GM12878 (cell line): ENCODE measurements around the gene ANKRD24. TPM values are rescaled to one million over a fixed set of nuclear protein-coding genes. Genes with fewer than 3 reads are reported as not detected.
"Not testable (repeated sequence)": the region's sequence is repeated elsewhere in the genome, so short reads cannot be mapped to it uniquely, and the experiment has no call there.

Experiments
- ATAC-seq: fragments of 200-7000 bp; cut with Tn5 transposase; 3 replicates; pipeline ENCODE4 v1.9.1; 2020; ENCODE audit warnings: mild to moderate bottlenecking, moderate library complexity
- BruUV-seq: library from RNA; stranded (reverse); fragments of 400-500 nt; replicated peaks from 2 replicates; lab custom pipeline; 2021; lab: Mats Ljungman, UMichigan
- CTCF ChIA-PET: fragments of 300-600 bp; sonication (Branson Sonifier 250); formaldehyde crosslinking; extraction: SDS; loops from one replicate; lab custom pipeline; 2021; ENCODE audit warnings: inconsistent platforms; lab: Yijun Ruan, JAX
- POLR2A ChIA-PET: fragments of 350-600 bp; formaldehyde crosslinking; extraction: SDS; loops from one replicate; lab custom pipeline; 2021; ENCODE audit warnings: inconsistent platforms; lab: Charles Lee
- RAD21 ChIA-PET: fragments of 300-600 bp; sonication (Branson Sonifier 250); formaldehyde crosslinking; loops from one replicate; lab custom pipeline; 2023; ENCODE audit warnings: antibody characterized with exemption; ENCODE audit not compliant: unreplicated experiment; lab: Charles Lee
- SMC1A ChIA-PET: fragments of 300-600 bp; sonication (Branson Sonifier 250); formaldehyde crosslinking; loops from one replicate; lab custom pipeline; 2023; ENCODE audit not compliant: unreplicated experiment, uncharacterized antibody; lab: Charles Lee
- DNase-seq: peaks from one replicate; pipeline ENCODE4 v3.0.0-alpha.2; 2011; ENCODE audit warnings: low read depth, low spot score
- FAIRE-seq: peaks from 3 replicates; lab custom pipeline; 2011; peaks lifted over from hg19 to GRCh38; lab: Jason Lieb, UNC
- H2AFZ ChIP-seq: 2 replicates; pipeline ENCODE4 v1.6.0; 2011; ENCODE audit warnings: low read depth, low read length, control low read depth; ENCODE audit not compliant: control insufficient read depth
- H3K27ac ChIP-seq: 2 replicates; pipeline ENCODE4 v1.5.1; 2011; ENCODE audit warnings: control low read depth; ENCODE audit not compliant: control insufficient read depth, insufficient read depth
- H3K27me3 ChIP-seq, 2 experiments: replicated peaks in 1 of 2; 2 replicates each; pipeline versions ENCODE4 v1.6.0 to v1.6.1; 2011; ENCODE audit warnings: low read length in 1 of 2; ENCODE audit not compliant: control insufficient read depth in 2 of 2, insufficient read depth in 2 of 2
- H3K36me3 ChIP-seq, 2 experiments: 2 replicates each; pipeline ENCODE4 v1.5.1; 2011; ENCODE audit warnings: low read length in 1 of 2; ENCODE audit not compliant: control insufficient read depth in 2 of 2, insufficient read depth in 2 of 2
- H3K4me1 ChIP-seq: 2 replicates; pipeline ENCODE4 v1.6.1; 2011; ENCODE audit warnings: mild to moderate bottlenecking, low read length, moderate library complexity, mixed read lengths; ENCODE audit not compliant: control insufficient read depth, insufficient read depth
- H3K4me2 ChIP-seq: 2 replicates; pipeline ENCODE4 v1.6.0; 2011; ENCODE audit warnings: control low read depth; ENCODE audit not compliant: control insufficient read depth, insufficient read depth
- H3K4me3 ChIP-seq: fragments of 200-600 bp; sonication (generic); 2 replicates; pipeline ENCODE4 v1.5.1; 2016
- H3K79me2 ChIP-seq: 2 replicates; pipeline ENCODE4 v1.6.0; 2011; ENCODE audit warnings: low read length; ENCODE audit not compliant: control insufficient read depth, insufficient read depth
- H3K9ac ChIP-seq: 2 replicates; pipeline ENCODE4 v1.8.0; 2011; ENCODE audit warnings: low read length, control low read depth, mixed read lengths; ENCODE audit not compliant: control insufficient read depth, insufficient read depth
- H3K9me3 ChIP-seq: replicated peaks from 3 replicates; pipeline ENCODE4 v1.5.1; 2011; ENCODE audit warnings: mild to moderate bottlenecking, low read length; ENCODE audit not compliant: control insufficient read depth, insufficient read depth
- H4K20me1 ChIP-seq: 2 replicates; pipeline ENCODE4 v1.6.0; 2011; ENCODE audit not compliant: control insufficient read depth, insufficient read depth
- CTCF ChIP-seq, 3 experiments: IDR thresholded peaks in 2 of 3; conservative IDR thresholded peaks in 1 of 3; 2 replicates each; pipeline ENCODE4 v1.5.1; 2011; ENCODE audit warnings: low read depth in 3 of 3, low read length in 3 of 3, mild to moderate bottlenecking in 3 of 3, control low read depth in 2 of 3, moderate library complexity in 2 of 3, inconsistent platforms in 1 of 3, mixed read lengths in 1 of 3; ENCODE audit not compliant: control insufficient read depth in 2 of 3, insufficient read depth in 1 of 3; ENCODE audit errors: extremely low read depth in 1 of 3
- POLR2A ChIP-seq: IDR thresholded peaks from 2 replicates; pipeline ENCODE4 v1.6.1; 2011; ENCODE audit warnings: low read depth, mild to moderate bottlenecking, low read length
- WGBS: methylation state at CpG from one replicate; pipeline ENCODE4 v1.1.6; 2016; ENCODE audit warnings: low lambda C conversion rate; ENCODE audit not compliant: insufficient replicate concordance, insufficient coverage; ENCODE audit errors: missing lambda C conversion rate; 5-methylcytosine and 5-hydroxymethylcytosine counted together
- in situ Hi-C: fragments of 300-500 bp; cut with MboI; formaldehyde crosslinking; loops from 9 replicates; pipeline ENCODE4 v1.14.3; 2018; ENCODE audit warnings: mixed read lengths
- intact Hi-C: fragments of 100-400 bp; cut with micrococcal nuclease; formaldehyde crosslinking; loops from one replicate; pipeline ENCODE4 v1.14.2; 2022; ENCODE audit not compliant: unreplicated experiment
- polyA plus RNA-seq, 11 experiments: library from polyadenylated mRNA; depleted of rRNA in 4 of 11; unstranded in 6 of 11; stranded (reverse) in 5 of 11; fragments of >200 nt; fragmentation: Nextera tagmentation in 4 of 11; fragmentation: Illumina TruSeq in 1 of 11; extraction: Ambion mirVana in 4 of 11; extraction: Trizol in 1 of 11; gene quantifications; 1 replicate in 1 of 11; 2 replicates in 10 of 11; pipeline versions ENCODE4 v1.2.1 to v1.2.3, GENCODE V29; 2011 to 2016; ENCODE audit warnings: inconsistent platforms in 2 of 11, missing spikeins in 2 of 11, low read depth in 1 of 11
- total RNA-seq, 4 experiments: library from RNA; depleted of rRNA in 3 of 4; stranded (reverse); fragments of >200 nt in 3 of 4; fragmentation: Illumina TruSeq in 1 of 4; extraction: Trizol in 1 of 4; gene quantifications; 2 replicates each; pipeline versions ENCODE4 v1.2.1 to v1.2.3, GENCODE V29; 2013 to 2021

ANKRD24 gene
- total and polyA plus RNA-seq, 10 of the 15 experiments (the other 5 are each of a cell fraction or from before 2014, with no cell fraction given), result 0.02 to 0.59 (median 0.35) TPM; not detected in 1

- intact Hi-C loops (no loop called here), in situ Hi-C loops (no loop called here)
- H4K20me1 ChIP-seq, result no peaks in the 10 kb centered on the region
- no peaks in the 10 kb centered on the region for H3K79me2 ChIP-seq
- ChIA-PET SMC1A (no interaction called here), POLR2A (no interaction called here), RAD21 (no interaction called here), CTCF (interaction anchor here (0.6 to 1.6 kb wide), 2 partner anchors 77 to 253 kb away, joined by 3 to 4 read pairs; no protein-coding TSS in a partner anchor)
- H3K4me1 ChIP-seq, result no peaks in the 10 kb centered on the region
- TF ChIP-seq CTCF (IDR thresholded peaks at IDR 0.05 in 2 of 3, conservative IDR thresholded peaks at IDR 0.05 in 1 of 3; ENCODE audit: control insufficient read depth in 2 of 3, extremely low read depth in 1 of 3, insufficient read depth in 1 of 3, low read depth in 3 of 3, low read length in 3 of 3), result no peak
- TF ChIP-seq POLR2A, result 0 out of 2 replicates have a peak, but pooled peaks have one; percentile 9
- ATAC-seq (no peak), DNase-seq (no peak), FAIRE-seq (no peak)
- H3K4me2 ChIP-seq, result no peak overlapping the region
- H2AFZ ChIP-seq, result no peak overlapping the region
- no TSS peak for BruUV-seq
- H3K27ac ChIP-seq, result no peak overlapping the region
- peaks cover 5 to 9% of the 10 kb centered on the region in 2 experiments for H3K36me3 ChIP-seq
- WGBS, result 91% methylated on average over 7 of the region's 10 CpGs
- no peak overlapping the region for H3K9ac ChIP-seq
- no peaks in the 10 kb centered on the region for H3K27me3 ChIP-seq
- H3K9me3 ChIP-seq, result peaks cover 2% of the 10 kb centered on the region; the same call in 1 of the 3 replicates
- H3K4me3 ChIP-seq, result no peak overlapping the region
These were observed 90.4 kb downstream of the ANKRD24 start for GRCh38 chr19:4272894-4273293.

DNA sequence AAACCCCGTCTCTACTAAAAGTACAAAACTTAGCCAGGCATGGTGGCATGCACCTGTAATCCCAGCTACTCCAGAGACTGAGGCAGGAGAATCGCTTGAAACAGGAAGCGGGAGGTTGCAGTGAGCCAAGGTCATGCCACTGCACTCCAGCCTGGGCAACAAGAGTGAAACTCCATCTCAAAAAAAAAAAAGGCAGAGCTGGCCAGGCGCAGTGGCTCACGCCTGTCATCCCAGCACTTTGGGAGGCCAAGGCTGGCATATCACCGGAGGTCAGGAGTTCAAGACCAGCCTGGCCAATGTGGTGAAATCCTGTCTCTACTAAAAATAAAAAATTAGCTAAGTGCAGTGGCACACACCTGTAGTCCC, 91.8 kb downstream of the ANKRD24 start:
- H3K4me1 ChIP-seq, SMC1A ChIA-PET, H3K27ac ChIP-seq, BruUV-seq, H3K9me3 ChIP-seq, FAIRE-seq, H2AFZ ChIP-seq, H3K4me2 ChIP-seq, intact Hi-C loops, H3K4me3 ChIP-seq, H3K9ac ChIP-seq, ATAC-seq, POLR2A ChIA-PET, H3K79me2 ChIP-seq, DNase-seq, H4K20me1 ChIP-seq, H3K36me3 ChIP-seq, H3K27me3 ChIP-seq, in situ Hi-C loops: not testable (repeated sequence)
- 73% methylated on average over 4 of the region's 6 CpGs for WGBS
- CTCF ChIA-PET, result interaction anchor here (0.6 kb wide), 1 partner anchor 142 kb away, joined by 3 read pairs; no protein-coding TSS in a partner anchor
- RAD21 ChIA-PET, result interaction anchor here (0.7 kb wide), 1 partner anchor 68 kb away, joined by 3 read pairs; no protein-coding TSS in a partner anchor

Other genes with a start within 250 kb of the ANKRD24 start
Only the 7 nearest of the 17 such genes appear.
- 10.6 and 15.9 TPM in 2 replicates for gene ZBTB7A, start 115.8 kb upstream of the ANKRD24 start, total RNA-seq (2014; rRNA removed)
- gene ZBTB7A, start 115.8 kb upstream of the ANKRD24 start, total RNA-seq (2014; rRNA removed; fragmentation: Illumina TruSeq; extraction: Trizol), result 3.2 TPM in 2 replicates
- gene ZBTB7A, start 115.8 kb upstream of the ANKRD24 start, total RNA-seq (2021), result 40.0 and 42.4 TPM in 2 replicates
- 0.84 and 2.5 TPM in 2 replicates for gene ZBTB7A, start 115.8 kb upstream of the ANKRD24 start, polyA plus RNA-seq (2011; rRNA removed)
- gene ZBTB7A, start 115.8 kb upstream of the ANKRD24 start, polyA plus RNA-seq (2014; fragmentation: Illumina TruSeq; extraction: Trizol), result 4.1 and 5.9 TPM in 2 replicates
- under 1 TPM; 0.26 to 0.73 TPM for gene ZBTB7A, start 115.8 kb upstream of the ANKRD24 start, polyA plus RNA-seq (2014; fragmentation: Nextera tagmentation; extraction: Ambion mirVana)
- 16.2 and 22.2 TPM in 2 replicates for gene ZBTB7A, start 115.8 kb upstream of the ANKRD24 start, polyA plus RNA-seq (2014; rRNA removed)
- gene ZBTB7A, start 115.8 kb upstream of the ANKRD24 start, polyA plus RNA-seq (2016; fragmentation: Nextera tagmentation; extraction: Ambion mirVana), result 10 to 100 TPM in 1 of 2 experiments, 1 to 10 TPM in 1; 2.0 to 10.1 TPM
- 178 and 210 TPM in 2 replicates for gene MAP2K2, start 58.6 kb upstream of the ANKRD24 start, total RNA-seq (2014; rRNA removed)
- gene MAP2K2, start 58.6 kb upstream of the ANKRD24 start, total RNA-seq (2014; rRNA removed; fragmentation: Illumina TruSeq; extraction: Trizol), result 72.1 and 92.8 TPM in 2 replicates
- 182 and 184 TPM in 2 replicates for gene MAP2K2, start 58.6 kb upstream of the ANKRD24 start, total RNA-seq (2021)
- gene MAP2K2, start 58.6 kb upstream of the ANKRD24 start, polyA plus RNA-seq (2011; rRNA removed), result 31.6 and 68.3 TPM in 2 replicates
- 13.0 and 38.8 TPM in 2 replicates for gene MAP2K2, start 58.6 kb upstream of the ANKRD24 start, polyA plus RNA-seq (2014; fragmentation: Illumina TruSeq; extraction: Trizol)
- gene MAP2K2, start 58.6 kb upstream of the ANKRD24 start, polyA plus RNA-seq (2014; fragmentation: Nextera tagmentation; extraction: Ambion mirVana), result 1 to 10 TPM in 1 of 2 experiments, under 1 TPM in 1; 1.00 to 6.8 TPM
- gene MAP2K2, start 58.6 kb upstream of the ANKRD24 start, polyA plus RNA-seq (2014; rRNA removed), result 144 and 166 TPM in 2 replicates
- gene MAP2K2, start 58.6 kb upstream of the ANKRD24 start, polyA plus RNA-seq (2016; fragmentation: Nextera tagmentation; extraction: Ambion mirVana), result 10 to 100 TPM; 33.4 to 33.7 TPM
- gene CREB3L3, start 29.1 kb upstream of the ANKRD24 start, total RNA-seq (2014; rRNA removed), result not detected in 2 replicates
- not detected in 2 replicates for gene CREB3L3, start 29.1 kb upstream of the ANKRD24 start, total RNA-seq (2014; rRNA removed; fragmentation: Illumina TruSeq; extraction: Trizol)
- not detected in 2 replicates for gene CREB3L3, start 29.1 kb upstream of the ANKRD24 start, total RNA-seq (2021)
- gene CREB3L3, start 29.1 kb upstream of the ANKRD24 start, polyA plus RNA-seq (2011; rRNA removed), result 0.22 and 0.46 TPM in 2 replicates
- gene CREB3L3, start 29.1 kb upstream of the ANKRD24 start, polyA plus RNA-seq (2014; fragmentation: Illumina TruSeq; extraction: Trizol), result 0.03 TPM in 1 of 2 replicates, not detected in the other
- not detected for gene CREB3L3, start 29.1 kb upstream of the ANKRD24 start, polyA plus RNA-seq (2014; fragmentation: Nextera tagmentation; extraction: Ambion mirVana)
- not detected in 2 replicates for gene CREB3L3, start 29.1 kb upstream of the ANKRD24 start, polyA plus RNA-seq (2014; rRNA removed)
- under 1 TPM in 1 of 2 experiments, not detected in 1; 0.07 TPM for gene CREB3L3, start 29.1 kb upstream of the ANKRD24 start, polyA plus RNA-seq (2016; fragmentation: Nextera tagmentation; extraction: Ambion mirVana)
- gene SIRT6, start 126 bp upstream of the ANKRD24 start, total RNA-seq (2014; rRNA removed), result 25.6 and 26.0 TPM in 2 replicates
- gene SIRT6, start 126 bp upstream of the ANKRD24 start, total RNA-seq (2014; rRNA removed; fragmentation: Illumina TruSeq; extraction: Trizol), result 8.3 and 8.7 TPM in 2 replicates
- gene SIRT6, start 126 bp upstream of the ANKRD24 start, total RNA-seq (2021), result 36.3 and 39.5 TPM in 2 replicates
- gene SIRT6, start 126 bp upstream of the ANKRD24 start, polyA plus RNA-seq (2011; rRNA removed), result 10.0 and 22.4 TPM in 2 replicates
- 0.60 and 6.7 TPM in 2 replicates for gene SIRT6, start 126 bp upstream of the ANKRD24 start, polyA plus RNA-seq (2014; fragmentation: Illumina TruSeq; extraction: Trizol)
- 1 to 10 TPM; 1.3 to 1.5 TPM for gene SIRT6, start 126 bp upstream of the ANKRD24 start, polyA plus RNA-seq (2014; fragmentation: Nextera tagmentation; extraction: Ambion mirVana)
- gene SIRT6, start 126 bp upstream of the ANKRD24 start, polyA plus RNA-seq (2014; rRNA removed), result 49.6 and 60.3 TPM in 2 replicates
- gene SIRT6, start 126 bp upstream of the ANKRD24 start, polyA plus RNA-seq (2016; fragmentation: Nextera tagmentation; extraction: Ambion mirVana), result 10 to 100 TPM; 29.4 to 29.8 TPM
- 137 and 149 TPM in 2 replicates for gene EBI3, start 46.8 kb downstream of the ANKRD24 start, total RNA-seq (2014; rRNA removed)
- gene EBI3, start 46.8 kb downstream of the ANKRD24 start, total RNA-seq (2014; rRNA removed; fragmentation: Illumina TruSeq; extraction: Trizol), result 61.0 and 68.2 TPM in 2 replicates
- gene EBI3, start 46.8 kb downstream of the ANKRD24 start, total RNA-seq (2021), result 224 and 232 TPM in 2 replicates
- gene EBI3, start 46.8 kb downstream of the ANKRD24 start, polyA plus RNA-seq (2011; rRNA removed), result 140 and 276 TPM in 2 replicates
- 13.5 and 47.7 TPM in 2 replicates for gene EBI3, start 46.8 kb downstream of the ANKRD24 start, polyA plus RNA-seq (2014; fragmentation: Illumina TruSeq; extraction: Trizol)
- gene EBI3, start 46.8 kb downstream of the ANKRD24 start, polyA plus RNA-seq (2014; fragmentation: Nextera tagmentation; extraction: Ambion mirVana), result 10 to 100 TPM; 22.0 to 61.1 TPM
- 257 and 266 TPM in 2 replicates for gene EBI3, start 46.8 kb downstream of the ANKRD24 start, polyA plus RNA-seq (2014; rRNA removed)
- 100 to 1,000 TPM; 278 to 288 TPM for gene EBI3, start 46.8 kb downstream of the ANKRD24 start, polyA plus RNA-seq (2016; fragmentation: Nextera tagmentation; extraction: Ambion mirVana)
- gene YJU2, start 64.4 kb downstream of the ANKRD24 start, total RNA-seq (2014; rRNA removed), result 36.8 and 38.2 TPM in 2 replicates
- gene YJU2, start 64.4 kb downstream of the ANKRD24 start, total RNA-seq (2014; rRNA removed; fragmentation: Illumina TruSeq; extraction: Trizol), result 20.7 and 23.3 TPM in 2 replicates
- 29.1 and 30.0 TPM in 2 replicates for gene YJU2, start 64.4 kb downstream of the ANKRD24 start, total RNA-seq (2021)
- gene YJU2, start 64.4 kb downstream of the ANKRD24 start, polyA plus RNA-seq (2011; rRNA removed), result 17.9 and 22.6 TPM in 2 replicates
- 16.1 and 20.2 TPM in 2 replicates for gene YJU2, start 64.4 kb downstream of the ANKRD24 start, polyA plus RNA-seq (2014; fragmentation: Illumina TruSeq; extraction: Trizol)
- gene YJU2, start 64.4 kb downstream of the ANKRD24 start, polyA plus RNA-seq (2014; fragmentation: Nextera tagmentation; extraction: Ambion mirVana), result 1 to 10 TPM in 1 of 2 experiments, under 1 TPM in 1; 0.26 to 1.9 TPM
- 40.7 and 44.0 TPM in 2 replicates for gene YJU2, start 64.4 kb downstream of the ANKRD24 start, polyA plus RNA-seq (2014; rRNA removed)
- 10 to 100 TPM; 24.2 to 27.1 TPM for gene YJU2, start 64.4 kb downstream of the ANKRD24 start, polyA plus RNA-seq (2016; fragmentation: Nextera tagmentation; extraction: Ambion mirVana)
- not detected in 2 replicates for gene SHD, start 96.6 kb downstream of the ANKRD24 start, total RNA-seq (2014; rRNA removed)
- gene SHD, start 96.6 kb downstream of the ANKRD24 start, total RNA-seq (2014; rRNA removed; fragmentation: Illumina TruSeq; extraction: Trizol), result not detected in 2 replicates
- not detected in 2 replicates for gene SHD, start 96.6 kb downstream of the ANKRD24 start, total RNA-seq (2021)
- gene SHD, start 96.6 kb downstream of the ANKRD24 start, polyA plus RNA-seq (2011; rRNA removed), result not detected in 2 replicates
- not detected in 2 replicates for gene SHD, start 96.6 kb downstream of the ANKRD24 start, polyA plus RNA-seq (2014; fragmentation: Illumina TruSeq; extraction: Trizol)
- not detected for gene SHD, start 96.6 kb downstream of the ANKRD24 start, polyA plus RNA-seq (2014; fragmentation: Nextera tagmentation; extraction: Ambion mirVana)
- gene SHD, start 96.6 kb downstream of the ANKRD24 start, polyA plus RNA-seq (2014; rRNA removed), result not detected in 2 replicates
- gene SHD, start 96.6 kb downstream of the ANKRD24 start, polyA plus RNA-seq (2016; fragmentation: Nextera tagmentation; extraction: Ambion mirVana), result under 1 TPM in 1 of 2 experiments, not detected in 1; 0.09 TPM